ENCODE results near the gene ARSK.
"Not testable (repeated sequence)": the region's sequence is repeated elsewhere in the genome, so short reads cannot be mapped to it uniquely, and the experiment has no call there.

The ARSK gene

GRCh38 chr5:95621839-95622629 lies 67.1 kb downstream of the ARSK start:
- DNase-seq = no peak

- DNase-seq = no peak
These were observed 68.8 kb downstream of the ARSK start for GRCh38 chr5:95623706-95624105.

- no peak for DNase-seq
These were observed 69.5 kb downstream of the ARSK start for GRCh38 chr5:95624368-95624767.

- no peak for DNase-seq
These were observed 71.8 kb downstream of the ARSK start for GRCh38 chr5:95626701-95627100.

GRCh38 chr5:95627971-95628810 lies 73.3 kb downstream of the ARSK start:
- no peak for DNase-seq

GRCh38 chr5:95628933-95629332 lies 74.0 kb downstream of the ARSK start:
- no peak for DNase-seq

- DNase-seq = no peak
These were observed 75.6 kb downstream of the ARSK start for GRCh38 chr5:95630394-95630917.

- DNase-seq = no peak
These were observed 76.5 kb downstream of the ARSK start for GRCh38 chr5:95631255-95631958.

GRCh38 chr5:95631991-95632675 lies 77.2 kb downstream of the ARSK start:
- DNase-seq = no peak

- DNase-seq = not testable (repeated sequence)
These were observed 78.0 kb downstream of the ARSK start for GRCh38 chr5:95632942-95633341.

- DNase-seq = no peak
These were observed 78.8 kb downstream of the ARSK start for GRCh38 chr5:95633671-95634070.

GRCh38 chr5:95634081-95634480 lies 79.2 kb downstream of the ARSK start:
- DNase-seq = no peak

- DNase-seq = no peak
These were observed 83.7 kb downstream of the ARSK start for GRCh38 chr5:95638632-95639031.

- no peak for DNase-seq
These were observed 86.9 kb downstream of the ARSK start for GRCh38 chr5:95641741-95642220.

GRCh38 chr5:95643152-95643551 lies 88.3 kb downstream of the ARSK start:
- no peak for DNase-seq

- no peak for DNase-seq
These were observed 89.6 kb downstream of the ARSK start for GRCh38 chr5:95644351-95645042.

- DNase-seq = not testable (repeated sequence)
These were observed 91.3 kb downstream of the ARSK start for GRCh38 chr5:95646226-95646568.

GRCh38 chr5:95646569-95647431 lies 91.9 kb downstream of the ARSK start, which contains the start of gene RFESD:
Gene RFESD, plus strand, starts transcription at chr5:95646777. Its CDS starts 5,495 bp downstream, at chr5:95652272.
- DNase-seq = peak; percentile 55

- no peak for DNase-seq
These were observed 93.3 kb downstream of the ARSK start for GRCh38 chr5:95647886-95648860.

- DNase-seq = no peak
These were observed 94.4 kb downstream of the ARSK start for GRCh38 chr5:95649274-95649673.
